ENCODE measurements around the gene PAGE5. TPM values are rescaled to one million over a fixed set of nuclear protein-coding genes. Genes with fewer than 3 reads are reported as not detected.

The PAGE5 gene
- polyA plus RNA-seq, 1 of the 3 experiments (the other 2 are of a cell fraction), result 7.1 TPM

- no peak for DNase-seq
- H3K9me2 ChIP-seq, result no peaks in the 10 kb centered on the region
- H3K4me2 ChIP-seq, result no peak overlapping the region
- H3F3A ChIP-seq (replicated peaks; ENCODE audit: insufficient read depth), result no peaks in the 10 kb centered on the region
- no peak overlapping the region for H3K4me3 ChIP-seq (ENCODE audit: low read depth in 2 of 2, low read length in 1 of 2)
- no peak overlapping the region for H3K9ac ChIP-seq
- TF ChIP-seq JUND (IDR thresholded peaks at IDR 0.05), result no peak
- TF ChIP-seq FOXM1 (IDR thresholded peaks at IDR 0.05; ENCODE audit: low read depth), result no peak
- TF ChIP-seq MEF2A (IDR thresholded peaks at IDR 0.05; ENCODE audit: borderline replicate concordance, low read depth), result no peak
- TF ChIP-seq SIN3A (IDR thresholded peaks at IDR 0.05; ENCODE audit: borderline replicate concordance, low read depth, low read length), result no peak
- no peak for TF ChIP-seq CTCF (IDR thresholded peaks at IDR 0.05)
- TF ChIP-seq POLR2AphosphoS5 (IDR thresholded peaks at IDR 0.05; ENCODE audit: low read depth, low read length), result no peak
- no peak for TF ChIP-seq SMC3 (IDR thresholded peaks at IDR 0.05; ENCODE audit: low read depth, low read length)
- no peak for TF ChIP-seq NRF1 (IDR thresholded peaks at IDR 0.05; ENCODE audit: low read depth, low read length)
- TF ChIP-seq MXI1 (IDR thresholded peaks at IDR 0.05; ENCODE audit: low read depth, low read length), result no peak
- TF ChIP-seq RXRA (IDR thresholded peaks at IDR 0.05; ENCODE audit: borderline replicate concordance, low read depth), result no peak
- no peak for TF ChIP-seq NFIC (IDR thresholded peaks at IDR 0.05; ENCODE audit: borderline replicate concordance)
- TF ChIP-seq, protein P1, sequence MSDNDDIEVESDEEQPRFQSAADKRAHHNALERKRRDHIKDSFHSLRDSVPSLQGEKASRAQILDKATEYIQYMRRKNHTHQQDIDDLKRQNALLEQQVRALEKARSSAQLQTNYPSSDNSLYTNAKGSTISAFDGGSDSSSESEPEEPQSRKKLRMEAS (IDR thresholded peaks at IDR 0.05; ENCODE audit: low read depth), result no peak
- no peak for TF ChIP-seq IRF3 (IDR thresholded peaks at IDR 0.05; ENCODE audit: low read depth, low read length)
- TF ChIP-seq GABPA (IDR thresholded peaks at IDR 0.05; ENCODE audit: low read depth), result no peak
- TF ChIP-seq RAD21 (IDR thresholded peaks at IDR 0.05; ENCODE audit: low read length), result no peak
- no peak for TF ChIP-seq RCOR1 (IDR thresholded peaks at IDR 0.05; ENCODE audit: low read length)
- no peak for TF ChIP-seq TAF1 (IDR thresholded peaks at IDR 0.05; ENCODE audit: borderline replicate concordance, low read depth, low read length)
- TF ChIP-seq FOSL2 (IDR thresholded peaks at IDR 0.05; ENCODE audit: borderline replicate concordance, low read depth), result no peak
- ChIA-PET POLR2A (no interaction called here), CTCF (no interaction called here)
- H3K79me2 ChIP-seq (ENCODE audit: insufficient read depth), result no peaks in the 10 kb centered on the region
- no peaks in the 10 kb centered on the region for H3K36me3 ChIP-seq (replicated peaks in 1 of 2; ENCODE audit: control insufficient read depth in 1 of 2, insufficient read depth in 2 of 2, low read length in 1 of 2)
- no peak overlapping the region for H3K27ac ChIP-seq (ENCODE audit: low read depth in 2 of 2, low read length in 1 of 2)
- H3K27me3 ChIP-seq (ENCODE audit: insufficient read depth), result no peaks in the 10 kb centered on the region; the same call in 1 of the 2 replicates
- no peaks in the 10 kb centered on the region for H3K9me3 ChIP-seq
- no peak overlapping the region for H2AFZ ChIP-seq (ENCODE audit: low read depth)
- 8% methylated on average over 6 of the region's 6 CpGs for WGBS (ENCODE audit: low lambda C conversion rate)
- no peaks in the 10 kb centered on the region for H4K20me1 ChIP-seq (ENCODE audit: insufficient read depth)
- no peaks in the 10 kb centered on the region for H3K4me1 ChIP-seq (ENCODE audit: control insufficient read depth in 1 of 2, insufficient read depth in 2 of 2, low read depth in 1 of 2, low read length in 1 of 2)
These were observed 13.8 kb upstream of the PAGE5 start for GRCh38 chrX:55206162-55206941.
